LHCN-M2 (cell line): Measurements from ENCODE around the gene FZR1. TPM values are rescaled to one million over a fixed set of nuclear protein-coding genes. Genes with fewer than 3 reads are reported as not detected.

Experiments used
- DNase-seq: peaks from one replicate; pipeline ENCODE4 v3.0.0-alpha.2; 2012; ENCODE audit warnings: low read depth
- polyA plus RNA-seq: library from polyadenylated mRNA; unstranded; fragments of >200 nt; gene quantifications from one replicate; pipeline ENCODE4 v1.2.1, GENCODE V29; 2012; ENCODE audit warnings: missing spikeins
- total RNA-seq: library from RNA; depleted of rRNA; stranded (reverse); fragments of >200 nt; gene quantifications from 2 replicates; pipeline ENCODE4 v1.2.3, GENCODE V29; 2014; rRNA removed

Gene FZR1
- total RNA-seq = 56.5 and 60.1 TPM in 2 replicates
- polyA plus RNA-seq = 40.4 TPM

DNA sequence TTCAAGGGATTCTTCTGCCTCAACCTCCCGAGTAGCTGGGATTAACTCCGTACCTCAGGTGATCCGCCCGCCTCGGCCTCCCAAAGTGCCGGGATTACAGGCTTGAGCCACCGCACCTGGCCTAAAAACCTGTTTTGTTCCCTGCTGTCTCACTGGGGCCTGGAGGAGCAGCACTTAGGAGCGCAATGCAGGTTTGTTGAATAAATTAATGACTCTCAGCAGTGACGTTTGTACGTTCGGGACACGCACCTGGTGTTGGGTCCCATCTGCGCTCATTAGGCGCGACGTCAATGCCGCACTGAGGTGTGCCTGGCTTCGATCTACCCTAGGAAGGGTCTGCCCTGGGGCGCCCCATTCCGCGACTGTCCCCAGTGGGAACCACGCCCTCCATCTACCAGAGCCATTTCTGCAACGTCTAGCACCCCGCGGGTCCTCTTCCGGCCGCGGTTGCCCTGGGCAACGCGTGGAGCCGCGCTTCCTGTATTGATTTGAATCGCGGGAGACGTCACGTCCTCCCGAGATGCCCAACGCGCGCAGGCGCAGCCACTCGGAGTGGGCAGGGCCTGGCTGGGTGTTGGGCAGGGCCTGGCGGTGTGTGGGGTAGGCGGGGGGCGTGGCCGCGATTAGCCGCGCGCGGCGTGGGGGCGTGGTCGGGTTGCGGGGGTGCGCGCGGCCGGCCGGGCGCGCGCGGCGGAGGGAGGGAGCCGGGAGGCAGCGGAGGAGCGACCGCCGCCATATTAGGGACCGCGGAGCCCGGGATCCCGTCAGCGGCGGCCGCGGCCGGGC, at the start of gene FZR1:
Gene FZR1 (plus strand): TSS at position 714 of the 786 bp plus-strand sequence. CDS start 16,679 bp downstream, outside the sequence.
- DNase-seq = peak; percentile 98

DNA sequence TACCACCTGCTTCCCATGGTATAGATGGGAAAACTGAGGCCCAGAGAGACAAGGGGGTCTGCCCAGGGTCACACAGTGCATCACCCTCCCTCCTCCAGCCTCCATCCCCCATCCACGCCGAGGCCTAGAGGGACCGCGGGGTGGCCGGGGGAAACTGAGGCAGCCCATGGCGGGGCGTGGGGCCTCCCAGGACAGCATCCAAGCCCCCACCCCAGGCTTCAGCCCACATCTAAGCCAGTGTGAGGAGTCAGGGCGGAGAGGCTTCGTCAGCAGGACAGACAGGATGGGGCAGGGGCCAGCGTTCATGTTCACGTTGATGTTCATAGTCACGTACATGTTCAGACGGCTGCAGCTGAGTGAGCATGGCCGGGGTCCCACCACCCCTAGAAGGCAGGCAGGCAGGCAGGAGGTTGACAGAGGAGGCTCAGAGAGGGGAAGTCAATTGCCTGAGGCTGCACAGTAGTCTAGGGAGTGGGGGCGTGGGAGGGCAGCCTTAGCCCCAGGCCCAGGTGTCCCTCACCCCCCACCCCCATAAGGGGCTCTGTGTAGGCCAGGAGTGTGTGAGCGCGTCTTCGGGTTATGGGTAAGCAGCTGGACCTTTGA, 49.1 kb upstream of the FZR1 start:
- DNase-seq = no peak

DNA sequence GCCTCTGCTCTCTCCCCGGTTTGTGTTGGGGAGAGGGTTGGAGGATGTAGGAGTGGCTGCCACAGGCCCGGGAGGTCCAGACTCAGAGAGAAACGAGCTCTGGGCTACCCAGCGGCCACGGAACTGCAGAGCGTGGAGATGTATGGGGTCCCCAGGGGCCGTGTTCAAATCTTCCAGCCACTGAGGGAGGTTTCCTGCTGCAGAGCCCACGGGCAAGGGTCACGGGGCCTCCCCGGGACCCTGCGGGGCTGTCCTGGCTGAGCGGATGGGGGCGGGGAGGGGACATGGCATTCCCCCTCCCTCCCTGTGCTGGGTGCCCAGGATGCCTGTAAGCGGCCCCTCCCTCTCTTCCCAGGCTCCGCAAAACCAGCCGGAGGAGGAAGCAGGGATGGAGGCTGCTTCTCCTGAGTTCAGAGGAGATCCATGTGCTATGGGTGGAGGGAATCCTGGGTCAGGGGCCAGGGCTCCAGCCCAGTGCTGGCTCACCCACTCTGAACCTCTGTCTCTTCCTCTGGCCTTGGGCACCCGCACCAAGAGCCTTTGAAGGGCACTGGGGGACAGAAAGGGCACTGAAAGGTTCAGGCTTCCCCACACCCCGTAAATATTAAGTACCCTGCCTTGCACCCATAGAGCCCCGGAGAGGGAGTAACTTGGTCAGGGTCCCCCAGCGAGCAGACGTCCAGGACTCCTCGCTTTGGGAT, 48.4 kb upstream of the FZR1 start:
- DNase-seq = no peak

- DNase-seq = no peak
These were observed 47.7 kb upstream of the FZR1 start for GRCh38 chr19:3458229-3459088.

- DNase-seq = peak; percentile 55
These were observed 46.8 kb upstream of the FZR1 start for GRCh38 chr19:3459089-3459881.

- no peak for DNase-seq
These were observed 46.0 kb upstream of the FZR1 start for GRCh38 chr19:3459965-3460582.

GRCh38 chr19:3462991-3463713, 43.0 kb upstream of the FZR1 start:
- no peak for DNase-seq

DNA sequence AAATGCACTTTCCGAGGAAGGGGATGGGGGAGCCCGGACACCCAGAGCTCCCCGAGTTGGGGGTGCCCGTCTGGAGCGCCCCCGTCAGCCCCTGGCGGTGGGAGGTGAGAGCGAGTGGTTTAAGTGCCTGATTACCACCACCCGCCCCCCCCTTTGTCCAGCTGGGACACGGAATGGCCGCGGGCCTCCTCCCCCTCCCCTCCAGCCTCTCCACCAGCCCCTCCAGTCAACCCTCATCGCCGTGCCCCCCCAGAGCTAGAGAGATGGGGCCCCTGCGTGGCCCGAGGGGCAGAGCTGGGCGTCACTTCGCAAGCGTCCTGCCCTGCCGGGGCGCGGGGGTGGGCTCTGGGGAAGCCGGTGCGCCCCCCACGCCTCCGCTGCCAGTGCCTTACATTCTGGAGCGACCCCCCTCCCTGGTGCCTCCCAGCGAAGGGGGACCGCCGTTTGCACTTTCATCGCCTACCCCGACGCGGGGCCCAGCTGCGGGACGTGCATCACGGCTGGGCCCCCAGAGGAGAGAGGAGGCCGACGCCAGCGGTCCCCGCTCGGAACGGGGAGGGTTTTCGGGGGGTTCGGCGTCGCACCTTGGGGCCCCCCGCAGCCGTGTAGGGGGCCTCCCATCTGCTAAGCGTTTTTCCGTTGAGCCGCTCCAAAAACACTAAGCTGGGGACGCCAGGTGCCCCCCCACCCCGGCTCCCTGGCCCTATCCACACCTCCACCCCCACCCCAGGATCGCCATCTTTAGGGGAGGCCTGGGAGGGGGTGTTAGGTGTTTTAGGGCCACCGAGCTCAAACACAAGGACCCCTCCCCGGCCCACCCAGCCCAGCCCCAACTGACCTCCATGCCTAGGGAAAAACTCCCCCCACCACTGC, 42.2 kb upstream of the FZR1 start:
- DNase-seq = no peak

DNA sequence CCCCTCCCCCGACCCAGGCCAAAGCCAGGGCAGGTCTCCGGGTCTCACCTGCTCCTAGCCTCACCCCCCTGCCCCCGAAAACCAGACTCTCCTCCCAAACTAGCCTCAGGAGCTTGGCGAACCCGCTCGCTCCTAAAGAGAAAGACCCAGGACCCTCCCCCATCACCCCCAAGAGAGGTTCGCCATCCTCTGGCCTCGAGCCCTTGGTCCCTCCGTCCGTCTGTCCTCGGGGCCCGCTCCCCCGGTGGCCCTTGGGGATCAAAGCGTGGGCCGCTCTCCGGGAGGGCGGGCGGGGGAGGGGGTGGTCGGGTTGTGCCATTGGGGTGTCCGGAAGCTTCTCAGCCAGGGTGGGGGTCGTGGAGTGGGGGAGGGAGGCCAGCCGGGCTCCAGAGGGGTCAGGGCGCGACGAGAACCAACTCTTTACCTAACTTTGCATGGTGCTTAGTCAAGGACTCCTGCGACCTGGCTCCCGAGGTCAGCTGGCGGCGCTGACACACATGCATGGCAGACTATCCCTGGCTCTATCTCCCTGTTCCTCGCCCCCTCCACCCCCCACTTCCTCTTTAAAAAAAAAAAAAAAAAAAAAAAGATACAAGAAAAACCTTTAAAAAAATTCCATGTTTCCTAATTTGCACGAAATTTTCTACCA, 41.4 kb upstream of the FZR1 start:
- no peak for DNase-seq

DNA sequence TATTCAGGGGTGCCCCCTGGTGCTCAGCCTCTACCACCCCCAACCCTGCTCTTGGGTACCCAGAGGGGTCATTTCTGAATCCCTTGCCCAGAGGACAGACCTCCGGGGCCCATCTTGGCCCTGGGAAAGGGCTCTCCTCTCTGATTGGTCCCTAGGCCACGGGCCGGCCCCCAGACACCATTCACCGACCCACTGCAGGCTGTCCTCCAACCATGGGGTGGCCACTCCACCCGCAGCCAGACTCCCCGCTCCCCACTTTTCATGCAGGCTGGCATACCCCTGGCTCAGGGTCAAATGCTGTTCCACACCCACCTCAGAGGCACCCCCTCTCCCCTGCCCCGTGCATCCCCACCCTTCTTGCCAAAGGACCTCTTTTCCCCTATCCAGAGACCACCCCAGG, 40.6 kb upstream of the FZR1 start:
- DNase-seq = no peak

- no peak for DNase-seq
These were observed 39.5 kb upstream of the FZR1 start for GRCh38 chr19:3466635-3467034.

DNA sequence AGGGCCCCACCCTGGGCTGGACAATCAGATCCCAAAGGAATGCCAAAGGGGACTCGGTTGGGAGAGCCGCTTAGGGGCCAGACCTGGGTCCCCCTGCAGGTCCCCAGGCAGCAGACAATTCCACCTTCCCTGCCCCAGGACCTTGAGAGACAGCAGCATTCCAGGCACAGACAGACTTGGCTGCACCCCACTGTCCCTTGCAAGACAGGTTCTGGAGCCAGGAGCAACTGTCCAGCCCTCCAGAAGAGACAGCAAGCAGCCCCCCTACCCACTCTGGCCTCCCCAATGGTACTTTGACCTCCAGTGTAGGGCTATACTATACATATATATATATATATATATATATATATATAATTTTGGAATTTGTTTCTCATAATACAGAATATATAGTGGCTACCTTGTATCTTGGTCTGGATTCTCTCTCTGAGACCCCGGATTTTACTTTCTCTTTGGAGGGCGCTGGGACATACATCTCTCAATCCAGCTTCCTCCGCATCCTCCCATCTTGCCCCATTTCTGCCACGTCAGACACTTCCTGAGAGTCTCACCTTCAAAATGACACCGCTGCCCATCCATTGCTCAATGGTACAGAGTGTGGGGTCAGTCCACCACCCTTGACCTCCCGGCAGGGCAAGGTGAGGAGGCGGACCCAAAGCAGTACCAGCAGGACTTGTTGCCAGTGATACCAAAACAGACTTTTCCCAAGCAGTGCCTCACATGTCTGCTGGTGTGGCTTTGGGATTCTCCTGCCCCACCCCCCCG, 38.5 kb upstream of the FZR1 start:
- DNase-seq = no peak

DNA sequence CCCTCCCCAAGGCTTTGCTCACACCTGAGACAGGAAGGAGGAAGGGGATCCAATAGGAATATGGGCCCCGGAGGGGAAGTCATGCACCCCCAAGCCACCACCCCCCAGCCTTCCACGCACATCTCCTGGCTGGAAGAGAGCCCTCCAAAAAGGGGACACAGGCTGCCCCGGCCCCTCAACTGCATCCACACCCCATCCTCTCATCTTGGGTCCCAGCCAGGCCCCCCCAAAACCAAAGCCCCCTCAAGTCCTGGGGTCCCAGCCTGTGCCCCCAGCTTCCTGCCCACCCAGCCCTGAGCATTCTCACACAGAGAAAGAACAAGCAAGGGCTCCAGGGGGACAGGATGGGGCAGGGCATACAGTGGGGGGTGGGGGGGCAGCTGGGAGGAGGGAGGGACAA, 37.9 kb upstream of the FZR1 start:
- no peak for DNase-seq

GRCh38 chr19:3469638-3470499, 36.2 kb upstream of the FZR1 start:
- DNase-seq = no peak

DNA sequence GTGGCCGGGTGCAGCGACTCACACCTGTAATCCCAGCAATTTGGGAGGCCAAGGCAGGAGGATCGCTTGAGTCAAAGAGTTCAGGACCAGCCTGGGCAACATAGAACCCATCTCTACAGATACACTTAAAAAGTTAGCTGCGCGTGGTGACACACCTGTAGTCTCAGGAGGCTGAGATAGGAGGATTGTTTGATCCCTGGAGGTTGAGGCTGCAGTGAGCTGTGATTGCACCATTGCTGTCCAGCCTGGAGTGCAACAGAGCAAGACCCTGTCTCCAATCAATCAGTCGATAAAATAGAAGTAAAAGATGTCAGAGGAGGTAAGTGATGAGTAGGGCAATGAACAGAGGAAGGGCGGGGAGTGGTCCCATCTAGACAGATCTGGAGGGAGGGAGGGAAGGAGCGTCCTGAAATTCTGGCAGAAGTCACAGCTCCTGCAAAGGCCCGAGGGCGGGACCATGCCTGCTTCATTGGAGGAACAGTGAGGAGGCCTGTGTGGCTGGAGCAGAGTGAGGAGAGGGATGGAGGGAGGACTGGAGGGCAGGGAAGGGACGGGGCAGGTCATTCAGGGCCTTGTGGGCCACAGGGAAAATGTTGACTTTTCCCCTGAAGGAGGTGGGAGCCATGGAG, 35.5 kb upstream of the FZR1 start:
- DNase-seq = no peak
